Stimulated activated CD8-positive, alpha-beta memory T cell treated with anti-CD3 and anti-CD28 coated beads, Interleukin-12 subunit alpha, Interleukin-12 subunit beta, amount 100 ng/mL, for 24 hours (primary cell): ENCODE results near the gene HSBP1.

Source experiments
- DNase-seq: peaks from one replicate; pipeline ENCODE4 v3.0.0-alpha.2; 2020; ENCODE audit errors: extremely low read depth

HSBP1 gene

GRCh38 chr16:83803811-83804210 is 4.0 kb upstream of the HSBP1 start:
- DNase-seq: no peak

GRCh38 chr16:83804366-83804765 is 3.4 kb upstream of the HSBP1 start:
- DNase-seq: no peak

- no peak for DNase-seq
Measured at GRCh38 chr16:83806036-83806435, 1.7 kb upstream of the HSBP1 start.

GRCh38 chr16:83806731-83807130 is 1.0 kb upstream of the HSBP1 start:
- no peak for DNase-seq

GRCh38 chr16:83807327-83807709 is 460 bp upstream of the HSBP1 start:
- no peak for DNase-seq

GRCh38 chr16:83808573-83809014 is 816 bp downstream of the HSBP1 start:
- DNase-seq: no peak

- DNase-seq: no peak
Measured at GRCh38 chr16:83809092-83809491, 1.3 kb downstream of the HSBP1 start.

GRCh38 chr16:83810901-83811300 is 3.1 kb downstream of the HSBP1 start:
- no peak for DNase-seq

GRCh38 chr16:83813823-83814658 is 6.3 kb downstream of the HSBP1 start:
- no peak for DNase-seq

GRCh38 chr16:83814659-83814985 is 6.8 kb downstream of the HSBP1 start:
- DNase-seq: no peak

GRCh38 chr16:83817022-83817421 is 9.2 kb downstream of the HSBP1 start:
- DNase-seq: no peak

GRCh38 chr16:83818276-83818675 is 10.5 kb downstream of the HSBP1 start:
- no peak for DNase-seq

- no peak for DNase-seq
Measured at GRCh38 chr16:83819361-83819760, 11.6 kb downstream of the HSBP1 start.

- peak; percentile 40 for DNase-seq
Measured at GRCh38 chr16:83826146-83826913, 18.6 kb downstream of the HSBP1 start.

GRCh38 chr16:83830091-83830768 is 22.5 kb downstream of the HSBP1 start:
- DNase-seq: no peak

- no peak for DNase-seq
Measured at GRCh38 chr16:83830769-83831455, 23.1 kb downstream of the HSBP1 start.

GRCh38 chr16:83831456-83831987 is 23.7 kb downstream of the HSBP1 start:
- DNase-seq: no peak

- no peak for DNase-seq
Measured at GRCh38 chr16:83833921-83834320, 26.1 kb downstream of the HSBP1 start.

GRCh38 chr16:83835586-83836566 is 28.1 kb downstream of the HSBP1 start:
- DNase-seq: no peak

GRCh38 chr16:83837566-83837965 is 29.8 kb downstream of the HSBP1 start:
- DNase-seq: no peak

- DNase-seq: no peak
Measured at GRCh38 chr16:83838151-83838550, 30.4 kb downstream of the HSBP1 start.
